Measurements from ENCODE around the gene TMEM54.

- TF ChIP-seq CTCF (IDR thresholded peaks at IDR 0.05): no peak
- TF ChIP-seq SIN3A (IDR thresholded peaks at IDR 0.05; ENCODE audit: borderline replicate concordance, insufficient read depth, low read depth, low read length): no peak
- TF ChIP-seq POLR2AphosphoS5 (IDR thresholded peaks at IDR 0.05; ENCODE audit: low read depth, low read length): no peak
- TF ChIP-seq, protein P1, sequence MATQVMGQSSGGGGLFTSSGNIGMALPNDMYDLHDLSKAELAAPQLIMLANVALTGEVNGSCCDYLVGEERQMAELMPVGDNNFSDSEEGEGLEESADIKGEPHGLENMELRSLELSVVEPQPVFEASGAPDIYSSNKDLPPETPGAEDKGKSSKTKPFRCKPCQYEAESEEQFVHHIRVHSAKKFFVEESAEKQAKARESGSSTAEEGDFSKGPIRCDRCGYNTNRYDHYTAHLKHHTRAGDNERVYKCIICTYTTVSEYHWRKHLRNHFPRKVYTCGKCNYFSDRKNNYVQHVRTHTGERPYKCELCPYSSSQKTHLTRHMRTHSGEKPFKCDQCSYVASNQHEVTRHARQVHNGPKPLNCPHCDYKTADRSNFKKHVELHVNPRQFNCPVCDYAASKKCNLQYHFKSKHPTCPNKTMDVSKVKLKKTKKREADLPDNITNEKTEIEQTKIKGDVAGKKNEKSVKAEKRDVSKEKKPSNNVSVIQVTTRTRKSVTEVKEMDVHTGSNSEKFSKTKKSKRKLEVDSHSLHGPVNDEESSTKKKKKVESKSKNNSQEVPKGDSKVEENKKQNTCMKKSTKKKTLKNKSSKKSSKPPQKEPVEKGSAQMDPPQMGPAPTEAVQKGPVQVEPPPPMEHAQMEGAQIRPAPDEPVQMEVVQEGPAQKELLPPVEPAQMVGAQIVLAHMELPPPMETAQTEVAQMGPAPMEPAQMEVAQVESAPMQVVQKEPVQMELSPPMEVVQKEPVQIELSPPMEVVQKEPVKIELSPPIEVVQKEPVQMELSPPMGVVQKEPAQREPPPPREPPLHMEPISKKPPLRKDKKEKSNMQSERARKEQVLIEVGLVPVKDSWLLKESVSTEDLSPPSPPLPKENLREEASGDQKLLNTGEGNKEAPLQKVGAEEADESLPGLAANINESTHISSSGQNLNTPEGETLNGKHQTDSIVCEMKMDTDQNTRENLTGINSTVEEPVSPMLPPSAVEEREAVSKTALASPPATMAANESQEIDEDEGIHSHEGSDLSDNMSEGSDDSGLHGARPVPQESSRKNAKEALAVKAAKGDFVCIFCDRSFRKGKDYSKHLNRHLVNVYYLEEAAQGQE (IDR thresholded peaks at IDR 0.05; ENCODE audit: insufficient read depth in 1 of 2, low read depth in 2 of 2, low read length in 1 of 2): no peak
Measured at GRCh38 chr1:32907435-32907834, 6.2 kb upstream of the TMEM54 start.

Measured in Panc1 (cell line).